Peyer's patch (tissue), 4 donors: ENCODE results near the gene CD53.

Experiments
- CTCF ChIP-seq, 6 experiments: fragments of 450-650 bp in 4 of 6; fragments of 200-600 bp in 2 of 6; sonication (generic) in 1 of 6; IDR thresholded peaks; one replicate each; pipeline ENCODE4 v1.5.1; 2017 to 2019; ENCODE audit warnings: antibody characterized with exemption in 6 of 6, mild to moderate bottlenecking in 3 of 6, moderate library complexity in 1 of 6
- POLR2A ChIP-seq, 2 donors: fragments of 450-650 bp; IDR thresholded peaks; one replicate each; pipeline ENCODE4 v1.5.1; 2017; ENCODE audit warnings: antibody characterized with exemption in 2 of 2, mild to moderate bottlenecking in 2 of 2, moderate library complexity in 2 of 2

- no peak for TF ChIP-seq CTCF (IDR thresholded peaks at IDR 0.05)
- TF ChIP-seq POLR2A (IDR thresholded peaks at IDR 0.05) = no peak
Observed at GRCh38 chr1:110898734-110899457, 25.9 kb downstream of the CD53 start.
